Osteoblast (primary cell): ENCODE results near the gene OSBPL6. TPM values are rescaled to one million over a fixed set of nuclear protein-coding genes. Genes with fewer than 3 reads are reported as not detected.

Experiments
- DNase-seq: peaks from one replicate; pipeline ENCODE4 v3.0.0; 2011; ENCODE audit warnings: low spot score, mixed read lengths; ENCODE audit not compliant: insufficient read length; ENCODE audit errors: missing footprints
- H2AFZ ChIP-seq: 2 replicates; pipeline ENCODE4 v1.6.0; 2011; ENCODE audit warnings: mild to moderate bottlenecking, low read length
- H3K27ac ChIP-seq: 2 replicates; pipeline ENCODE4 v1.5.1; 2011; ENCODE audit warnings: mild to moderate bottlenecking, low read depth, low read length, moderate library complexity
- H3K27me3 ChIP-seq: 2 replicates; pipeline ENCODE4 v1.6.0; 2012; ENCODE audit warnings: mild to moderate bottlenecking, control low read depth, inconsistent platforms, low read length, moderate library complexity; ENCODE audit not compliant: insufficient read depth
- H3K36me3 ChIP-seq: 2 replicates; pipeline ENCODE4 v1.5.1; 2011; ENCODE audit warnings: mild to moderate bottlenecking, low read length, control low read depth, moderate library complexity; ENCODE audit not compliant: insufficient read depth
- H3K4me1 ChIP-seq: 2 replicates; pipeline ENCODE4 v1.5.1; 2011; ENCODE audit warnings: mild to moderate bottlenecking, low read length, control low read depth, moderate library complexity; ENCODE audit not compliant: insufficient read depth
- H3K4me2 ChIP-seq: 2 replicates; pipeline ENCODE4 v1.6.0; 2011; ENCODE audit warnings: mild to moderate bottlenecking, low read length; ENCODE audit not compliant: insufficient read depth
- H3K4me3 ChIP-seq: fragments of 200-600 bp; sonication (generic); 3 replicates; pipeline ENCODE4 v1.5.1; 2012; ENCODE audit warnings: mild to moderate bottlenecking, low read length, inconsistent platforms; ENCODE audit not compliant: insufficient read depth
- H3K79me2 ChIP-seq: 2 replicates; pipeline ENCODE4 v1.6.0; 2012; ENCODE audit warnings: mild to moderate bottlenecking, low read length, control low read depth, inconsistent platforms; ENCODE audit not compliant: insufficient read depth
- H3K9me3 ChIP-seq: 2 replicates; pipeline ENCODE4 v1.5.1; 2011; ENCODE audit warnings: low read depth, low read length, control low read depth
- H4K20me1 ChIP-seq: 2 replicates; pipeline ENCODE4 v1.6.0; 2012; ENCODE audit warnings: mild to moderate bottlenecking, low read length, control low read depth; ENCODE audit not compliant: insufficient read depth
- total RNA-seq: library from RNA; depleted of rRNA; stranded (reverse); fragments of >200 nt; gene quantifications from 2 replicates; pipeline ENCODE4 v1.2.3, GENCODE V29; 2012
- TF ChIP-seq, protein P1 (sequence below): IDR thresholded peaks from 2 replicates; pipeline ENCODE4 v1.5.1; 2011; ENCODE audit warnings: mild to moderate bottlenecking, low read depth, low read length, moderate library complexity; ENCODE audit errors: extremely low read depth

The OSBPL6 gene
- total RNA-seq, 1 donor: 5.4 TPM

DNA sequence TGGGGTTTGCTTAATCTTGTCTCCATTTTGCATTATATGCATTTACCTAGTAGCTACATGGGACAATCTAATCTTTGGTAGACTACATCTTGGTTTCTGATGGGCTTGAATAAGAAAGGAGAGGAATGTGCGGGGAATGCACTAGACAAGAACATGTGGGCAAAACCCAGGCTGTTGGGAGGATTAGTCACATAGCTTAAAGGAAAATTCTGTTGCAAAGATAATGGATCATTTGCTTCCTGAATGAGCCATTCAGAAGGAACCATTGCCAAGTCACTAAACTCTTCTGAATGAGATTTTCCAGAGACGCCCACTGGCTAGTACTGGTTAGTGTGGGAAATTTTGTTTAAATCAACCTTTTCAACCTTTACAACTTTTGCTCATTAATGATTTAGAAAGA, 84.8 kb downstream of the OSBPL6 start:
- H3K4me3 ChIP-seq: no peak overlapping the region
- H3K27ac ChIP-seq: peak overlapping the region; percentile 52
- no peaks in the 10 kb centered on the region for H3K79me2 ChIP-seq
- peaks cover 23% of the 10 kb centered on the region for H3K4me1 ChIP-seq
- no peaks in the 10 kb centered on the region for H3K36me3 ChIP-seq
- no peaks in the 10 kb centered on the region for H3K9me3 ChIP-seq
- TF ChIP-seq, protein P1, sequence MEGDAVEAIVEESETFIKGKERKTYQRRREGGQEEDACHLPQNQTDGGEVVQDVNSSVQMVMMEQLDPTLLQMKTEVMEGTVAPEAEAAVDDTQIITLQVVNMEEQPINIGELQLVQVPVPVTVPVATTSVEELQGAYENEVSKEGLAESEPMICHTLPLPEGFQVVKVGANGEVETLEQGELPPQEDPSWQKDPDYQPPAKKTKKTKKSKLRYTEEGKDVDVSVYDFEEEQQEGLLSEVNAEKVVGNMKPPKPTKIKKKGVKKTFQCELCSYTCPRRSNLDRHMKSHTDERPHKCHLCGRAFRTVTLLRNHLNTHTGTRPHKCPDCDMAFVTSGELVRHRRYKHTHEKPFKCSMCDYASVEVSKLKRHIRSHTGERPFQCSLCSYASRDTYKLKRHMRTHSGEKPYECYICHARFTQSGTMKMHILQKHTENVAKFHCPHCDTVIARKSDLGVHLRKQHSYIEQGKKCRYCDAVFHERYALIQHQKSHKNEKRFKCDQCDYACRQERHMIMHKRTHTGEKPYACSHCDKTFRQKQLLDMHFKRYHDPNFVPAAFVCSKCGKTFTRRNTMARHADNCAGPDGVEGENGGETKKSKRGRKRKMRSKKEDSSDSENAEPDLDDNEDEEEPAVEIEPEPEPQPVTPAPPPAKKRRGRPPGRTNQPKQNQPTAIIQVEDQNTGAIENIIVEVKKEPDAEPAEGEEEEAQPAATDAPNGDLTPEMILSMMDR: no peak
- no peaks in the 10 kb centered on the region for H3K27me3 ChIP-seq
- H3K4me2 ChIP-seq: peak overlapping the region; percentile 19
- peak; percentile 87 for DNase-seq
- no peaks in the 10 kb centered on the region for H4K20me1 ChIP-seq
- H2AFZ ChIP-seq: no peak overlapping the region

DNA sequence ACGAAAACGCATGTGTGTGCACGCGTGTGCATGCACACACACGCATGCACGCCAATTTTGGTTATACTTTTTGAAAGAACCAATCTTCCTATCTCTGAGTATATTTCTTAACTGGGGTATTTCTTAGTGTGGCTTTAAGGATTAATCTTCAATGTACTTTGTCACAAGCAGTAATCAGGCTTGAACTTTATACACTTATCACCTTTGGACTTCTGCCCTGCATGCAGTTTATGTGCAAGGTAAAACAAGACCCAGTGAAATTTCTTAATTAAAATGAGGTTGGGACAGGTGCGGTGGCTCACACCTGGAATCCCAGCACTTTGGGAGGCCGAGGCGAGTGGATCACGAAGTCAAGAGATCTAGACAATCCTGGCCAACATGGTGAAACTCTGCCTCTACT, 85.3 kb downstream of the OSBPL6 start:
- Histone ChIP-seq H3K4me2 (peak overlapping the region; percentile 19), H3K27me3 (no peaks in the 10 kb centered on the region), H3K4me3 (no peak overlapping the region), H3K27ac (peak overlapping the region; percentile 52), H3K36me3 (no peaks in the 10 kb centered on the region), H3K4me1 (peaks cover 23% of the 10 kb centered on the region), H3K9me3 (no peaks in the 10 kb centered on the region), H3K79me2 (no peaks in the 10 kb centered on the region), H2AFZ (no peak overlapping the region), H4K20me1 (no peaks in the 10 kb centered on the region)
- TF ChIP-seq, protein P1: no peak
- no peak for DNase-seq

GRCh38 chr2:178280244-178280852, 86.0 kb downstream of the OSBPL6 start:
- H4K20me1 ChIP-seq: no peaks in the 10 kb centered on the region
- no peak overlapping the region for H3K27ac ChIP-seq
- H3K4me1 ChIP-seq: peaks cover 23% of the 10 kb centered on the region
- no peaks in the 10 kb centered on the region for H3K9me3 ChIP-seq
- no peaks in the 10 kb centered on the region for H3K79me2 ChIP-seq
- no peak overlapping the region for H3K4me2 ChIP-seq
- no peak overlapping the region for H2AFZ ChIP-seq
- H3K27me3 ChIP-seq: no peaks in the 10 kb centered on the region
- peak; percentile 25 for DNase-seq
- TF ChIP-seq, protein P1: peak; percentile 74
- no peaks in the 10 kb centered on the region for H3K36me3 ChIP-seq
- no peak overlapping the region for H3K4me3 ChIP-seq

DNA sequence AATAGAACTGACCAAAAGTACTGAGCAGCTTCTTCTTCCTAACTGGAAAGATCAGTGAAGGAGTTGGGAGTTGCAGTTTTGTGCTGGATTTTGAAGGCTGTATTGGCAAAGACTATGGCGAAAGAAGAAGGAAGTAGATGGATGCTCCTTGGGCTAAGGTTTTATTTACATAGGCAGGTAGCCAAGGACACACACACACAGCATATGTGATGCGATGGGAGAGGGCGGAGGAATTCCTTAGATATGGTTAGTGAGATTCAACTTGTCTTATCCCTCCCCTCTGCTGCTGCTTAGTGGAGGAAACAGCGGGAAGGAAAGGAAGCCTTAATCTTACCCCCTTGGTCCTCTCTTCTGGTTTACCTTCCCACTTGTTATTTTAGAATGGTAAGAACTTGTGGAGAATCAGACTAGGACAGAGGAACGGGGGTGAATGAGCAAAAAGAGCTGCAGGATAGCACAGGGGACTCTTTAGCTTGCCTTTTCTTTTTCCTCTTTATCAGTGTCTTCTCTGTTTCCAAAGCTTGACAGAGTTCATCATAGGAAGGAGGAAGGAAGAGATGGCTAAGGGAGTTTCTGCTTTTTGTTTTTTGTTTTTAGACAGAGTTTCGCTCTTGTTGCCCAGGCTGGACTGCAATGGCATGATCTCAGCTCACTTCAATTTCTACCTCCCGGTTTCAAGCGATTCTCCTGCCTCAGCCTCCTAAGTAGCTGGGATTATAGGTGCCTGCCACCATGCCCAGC, 87.9 kb downstream of the OSBPL6 start:
- no peak for DNase-seq
- Histone ChIP-seq H4K20me1 (no peaks in the 10 kb centered on the region), H2AFZ (no peak overlapping the region), H3K27ac (no peak overlapping the region), H3K4me2 (peak overlapping the region; percentile 30), H3K79me2 (no peaks in the 10 kb centered on the region), H3K36me3 (no peaks in the 10 kb centered on the region), H3K9me3 (no peaks in the 10 kb centered on the region), H3K4me1 (peaks cover 25% of the 10 kb centered on the region), H3K4me3 (no peak overlapping the region), H3K27me3 (no peaks in the 10 kb centered on the region)
- TF ChIP-seq, protein P1: no peak
